Thyroid gland (tissue), 4 donors: ENCODE results near the gene PPP1R9A. TPM values are rescaled to one million over a fixed set of nuclear protein-coding genes. Genes with fewer than 3 reads are reported as not detected.
A peak's percentile ranks its signal among the peaks of the same experiment; 100 is the strongest.

Experiments used
- DNase-seq, 2 donors: peaks; one replicate each; pipeline ENCODE4 v3.0.0-alpha.2; 2019
- H3K27ac ChIP-seq, 3 donors: fragments of 200-600 bp; sonication (generic); 1 replicate in 2 of 3; 2 replicates in 1 of 3; pipeline ENCODE4 v1.5.1; 2016 to 2019; ENCODE audit warnings: mild to moderate bottlenecking in 1 of 3, moderate library complexity in 1 of 3
- H3K27me3 ChIP-seq: fragments of 200-600 bp; sonication (generic); one replicate; pipeline ENCODE4 v1.5.1; 2019
- H3K36me3 ChIP-seq, 2 donors: fragments of 200-600 bp; sonication (generic); one replicate each; pipeline ENCODE4 v1.5.1; 2016 to 2019
- H3K4me1 ChIP-seq, 2 donors: fragments of 200-600 bp; sonication (generic); one replicate each; pipeline ENCODE4 v1.5.1; 2017 to 2019
- H3K4me3 ChIP-seq, 3 donors: fragments of 200-600 bp; sonication (generic); replicated peaks in 1 of 3; 1 replicate in 2 of 3; 2 replicates in 1 of 3; pipeline ENCODE4 v1.5.1; 2016; ENCODE audit warnings: mild to moderate bottlenecking in 1 of 3
- H3K9me3 ChIP-seq: fragments of 200-600 bp; sonication (generic); one replicate; pipeline ENCODE4 v1.5.1; 2017
- POLR2A ChIP-seq, 2 donors: fragments of 450-650 bp; IDR thresholded peaks; one replicate each; pipeline ENCODE4 v1.6.1; 2017; ENCODE audit warnings: antibody characterized with exemption in 2 of 2, mild to moderate bottlenecking in 2 of 2, moderate library complexity in 1 of 2
- WGBS, 2 donors: methylation state at CpG; one replicate each; pipeline ENCODE4 v1.1.5; 2017; 5-methylcytosine and 5-hydroxymethylcytosine counted together
- intact Hi-C: fragments of 100-400 bp; cut with DNase I; formaldehyde crosslinking; loops from one replicate; pipeline ENCODE4 v1.15.1; 2023
- total RNA-seq, 4 donors: library from RNA; depleted of rRNA; stranded (reverse); fragments of >200 nt; gene quantifications; one replicate each; pipeline ENCODE4 v1.2.3, GENCODE V29; 2016
- TF ChIP-seq, protein P1 (sequence below), 6 experiments: fragments of 200-600 bp in 3 of 6; fragments of 450-650 bp in 3 of 6; sonication (generic) in 3 of 6; IDR thresholded peaks; one replicate each; pipeline ENCODE4 v1.5.1; 2016 to 2019; ENCODE audit warnings: antibody characterized with exemption in 6 of 6, mild to moderate bottlenecking in 2 of 6, inconsistent platforms in 1 of 6, moderate library complexity in 1 of 6

PPP1R9A gene
- total RNA-seq, 4 donors from 2014 or later: 38.8 to 89.6 (median 45.5) TPM

DNA sequence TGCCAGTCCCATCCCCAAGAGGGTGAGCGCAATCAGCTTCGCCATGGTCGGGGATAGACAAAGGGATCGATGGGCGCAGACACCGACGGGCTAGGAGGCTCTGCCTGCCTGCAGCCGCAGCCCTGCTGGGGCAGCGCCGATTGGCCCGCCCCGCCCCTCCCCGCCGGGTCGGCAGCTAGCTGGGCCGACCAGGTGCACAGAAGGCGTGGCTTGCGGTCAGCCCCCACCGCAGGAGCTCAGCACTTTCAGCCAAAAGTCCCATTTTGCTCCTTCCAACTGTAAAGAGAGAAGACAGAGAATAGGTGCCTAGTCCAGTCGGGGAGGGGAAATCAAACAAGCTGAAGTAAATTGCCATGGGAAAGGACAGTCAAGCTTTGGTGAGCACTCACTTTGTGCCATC lies 417.0 kb downstream of the PPP1R9A start, which contains the start of gene PON1:
Gene PON1, minus strand, starts transcription at position 102 of the 400 bp plus-strand sequence. Its CDS starts 57 bp downstream, at position 45.
- peak; percentile 2 to 7 for DNase-seq
- TF ChIP-seq POLR2A (IDR thresholded peaks at IDR 0.05): no peak
- TF ChIP-seq, protein P1, sequence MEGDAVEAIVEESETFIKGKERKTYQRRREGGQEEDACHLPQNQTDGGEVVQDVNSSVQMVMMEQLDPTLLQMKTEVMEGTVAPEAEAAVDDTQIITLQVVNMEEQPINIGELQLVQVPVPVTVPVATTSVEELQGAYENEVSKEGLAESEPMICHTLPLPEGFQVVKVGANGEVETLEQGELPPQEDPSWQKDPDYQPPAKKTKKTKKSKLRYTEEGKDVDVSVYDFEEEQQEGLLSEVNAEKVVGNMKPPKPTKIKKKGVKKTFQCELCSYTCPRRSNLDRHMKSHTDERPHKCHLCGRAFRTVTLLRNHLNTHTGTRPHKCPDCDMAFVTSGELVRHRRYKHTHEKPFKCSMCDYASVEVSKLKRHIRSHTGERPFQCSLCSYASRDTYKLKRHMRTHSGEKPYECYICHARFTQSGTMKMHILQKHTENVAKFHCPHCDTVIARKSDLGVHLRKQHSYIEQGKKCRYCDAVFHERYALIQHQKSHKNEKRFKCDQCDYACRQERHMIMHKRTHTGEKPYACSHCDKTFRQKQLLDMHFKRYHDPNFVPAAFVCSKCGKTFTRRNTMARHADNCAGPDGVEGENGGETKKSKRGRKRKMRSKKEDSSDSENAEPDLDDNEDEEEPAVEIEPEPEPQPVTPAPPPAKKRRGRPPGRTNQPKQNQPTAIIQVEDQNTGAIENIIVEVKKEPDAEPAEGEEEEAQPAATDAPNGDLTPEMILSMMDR (IDR thresholded peaks at IDR 0.05): no peak
- WGBS, 2 donors: 19 to 22% methylated on average over 4 to 20 of the region's 20 CpGs
- Histone ChIP-seq H3K36me3 (no peaks in the 10 kb centered on the region), H3K27me3 (no peaks in the 10 kb centered on the region), H3K9me3 (no peaks in the 10 kb centered on the region), H3K27ac (no peak within 1 kb of the TSS), H3K4me3 (no peak within 1 kb of the TSS), H3K4me1 (no peaks in the 10 kb centered on the region)
- intact Hi-C loops: no loop called here

DNA sequence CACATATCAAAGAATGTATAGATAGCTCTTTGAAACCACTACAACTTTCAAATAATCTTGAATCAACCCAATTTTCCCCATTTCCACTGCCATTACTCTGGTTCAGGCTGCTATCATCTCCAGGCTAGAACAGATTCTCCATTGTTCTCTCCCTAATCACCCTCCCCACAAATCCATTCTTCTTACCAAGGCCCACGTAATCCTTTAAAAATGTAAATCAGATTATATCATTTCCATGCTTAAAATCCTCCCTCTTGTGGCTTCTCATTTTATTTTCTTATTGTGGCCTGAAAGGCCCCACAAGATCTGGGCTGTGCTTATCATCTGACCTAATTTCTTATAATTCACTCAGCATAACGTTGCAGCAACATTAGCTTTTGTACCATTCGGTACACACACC lies 420.0 kb downstream of the PPP1R9A start:
- no peak for TF ChIP-seq POLR2A (IDR thresholded peaks at IDR 0.05)
- TF ChIP-seq, protein P1 (IDR thresholded peaks at IDR 0.05): no peak
- WGBS, 2 donors: 83 to 87% methylated on average over 3 of the region's 3 CpGs
- no peaks in the 10 kb centered on the region for H3K4me1 ChIP-seq
- intact Hi-C loops: no loop called here
- H3K36me3 ChIP-seq: no peaks in the 10 kb centered on the region
- H3K4me3 ChIP-seq: no peak overlapping the region
- no peaks in the 10 kb centered on the region for H3K9me3 ChIP-seq
- H3K27me3 ChIP-seq: no peaks in the 10 kb centered on the region
- H3K27ac ChIP-seq: no peak overlapping the region
- no peak for DNase-seq

DNA sequence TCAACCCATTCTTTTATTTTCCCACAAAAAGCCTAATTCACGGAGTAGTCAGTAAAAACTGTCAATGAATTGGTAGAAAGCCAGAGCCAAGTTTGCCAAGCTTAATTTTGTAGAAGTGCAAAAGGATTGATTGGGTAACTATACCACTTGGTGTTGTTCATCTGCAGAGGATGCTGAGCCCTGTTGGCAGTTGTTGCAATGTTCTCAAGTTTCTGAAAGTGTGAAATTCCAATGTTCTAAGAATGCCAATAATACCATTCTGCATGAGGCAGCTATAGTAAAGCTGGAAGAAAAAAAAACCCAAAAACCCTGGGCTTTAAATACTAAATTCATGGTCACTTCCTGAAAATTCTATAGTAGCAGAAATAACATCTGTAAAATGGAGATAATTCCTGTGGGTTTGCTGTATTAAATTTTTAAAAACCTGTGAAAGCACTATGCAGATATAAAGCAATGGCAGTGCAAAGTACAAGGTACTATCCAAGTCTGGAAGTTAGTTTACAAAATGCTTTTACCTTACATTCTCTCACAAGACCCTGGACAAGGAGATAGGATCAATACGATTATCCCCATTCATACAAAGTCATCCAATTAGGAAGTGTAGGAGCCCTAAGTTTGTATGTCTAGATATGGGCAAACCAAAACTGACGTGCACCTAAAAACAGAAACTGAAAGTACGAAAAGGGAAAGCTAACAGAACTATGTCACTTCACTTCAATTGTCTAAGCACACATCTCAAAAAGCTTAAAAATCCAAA lies 423.0 kb downstream of the PPP1R9A start:
- Histone ChIP-seq H3K27ac (no peak overlapping the region), H3K9me3 (no peaks in the 10 kb centered on the region), H3K4me3 (no peak overlapping the region), H3K36me3 (no peaks in the 10 kb centered on the region), H3K4me1 (no peaks in the 10 kb centered on the region), H3K27me3 (no peaks in the 10 kb centered on the region)
- DNase-seq: no peak
- TF ChIP-seq, protein P1 (IDR thresholded peaks at IDR 0.05): no peak
- no peak for TF ChIP-seq POLR2A (IDR thresholded peaks at IDR 0.05)
- intact Hi-C loops: no loop called here
- 47 to 51% methylated on average over 4 of the region's 4 CpGs for WGBS, 2 donors

DNA sequence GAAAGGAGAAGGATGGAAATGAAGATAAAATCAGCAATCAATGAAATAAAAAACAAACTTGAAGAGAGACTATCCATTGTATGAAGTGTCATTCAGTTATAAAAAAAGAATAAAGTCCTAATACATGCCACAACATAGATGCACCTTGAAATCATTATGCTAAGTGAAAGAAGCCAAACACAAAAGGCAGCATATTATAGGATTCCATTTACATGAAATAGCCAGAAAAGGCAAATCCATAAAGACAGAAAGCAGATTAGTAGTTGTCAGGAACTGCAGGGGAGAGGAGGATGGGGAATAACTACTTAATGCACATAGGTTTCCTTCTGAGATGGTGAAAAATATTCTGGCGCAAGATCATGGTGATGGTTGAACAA lies 423.6 kb downstream of the PPP1R9A start:
- TF ChIP-seq, protein P1 (IDR thresholded peaks at IDR 0.05): no peak
- no peak for TF ChIP-seq POLR2A (IDR thresholded peaks at IDR 0.05)
- Histone ChIP-seq H3K4me1 (no peaks in the 10 kb centered on the region), H3K36me3 (no peaks in the 10 kb centered on the region), H3K27ac (no peak overlapping the region), H3K27me3 (no peaks in the 10 kb centered on the region), H3K9me3 (no peaks in the 10 kb centered on the region), H3K4me3 (no peak overlapping the region)
- intact Hi-C loops: no loop called here
- WGBS, 2 donors: 100% methylated on average over 1 of the region's 1 CpG
- DNase-seq: no peak

DNA sequence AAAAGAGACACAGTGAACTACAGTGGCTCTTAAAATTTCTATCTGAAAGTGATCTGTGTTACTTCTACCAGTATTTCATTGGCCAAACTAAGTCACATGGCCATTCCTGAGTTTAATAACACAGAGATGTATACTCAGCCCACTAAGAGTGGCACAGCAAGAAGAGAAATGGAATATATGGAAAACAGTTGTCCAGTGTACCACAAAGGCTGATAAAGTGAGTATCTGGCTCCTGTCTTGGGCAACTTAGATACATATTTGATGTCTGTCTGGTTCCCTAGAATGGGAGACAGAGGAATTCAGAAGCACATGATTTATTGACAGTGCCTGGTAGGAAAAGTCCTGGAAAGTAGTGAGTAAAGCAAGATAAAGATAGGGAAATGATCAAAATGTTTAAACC lies 427.1 kb downstream of the PPP1R9A start:
- no peak overlapping the region for H3K27ac ChIP-seq
- TF ChIP-seq, protein P1 (IDR thresholded peaks at IDR 0.05): no peak
- no peak for TF ChIP-seq POLR2A (IDR thresholded peaks at IDR 0.05)
- H3K4me3 ChIP-seq: no peak overlapping the region
- no peaks in the 10 kb centered on the region for H3K36me3 ChIP-seq
- DNase-seq: no peak
- intact Hi-C loops: no loop called here
- no peaks in the 10 kb centered on the region for H3K27me3 ChIP-seq
- H3K4me1 ChIP-seq: no peaks in the 10 kb centered on the region
- no peaks in the 10 kb centered on the region for H3K9me3 ChIP-seq
